Liver (tissue), 9 donors: ENCODE results near the gene TTC12. TPM values are rescaled to one million over a fixed set of nuclear protein-coding genes. Genes with fewer than 3 reads are reported as not detected.

ENCODE experiments used
- DNase-seq: peaks from one replicate; pipeline ENCODE4 v3.0.0-alpha.2; 2017; ENCODE audit warnings: low spot score
- H3K27ac ChIP-seq, 2 donors: one replicate each; pipeline ENCODE4 v1.7.0; 2013; ENCODE audit warnings: inconsistent platforms in 2 of 2, low read length in 2 of 2, control low read depth in 1 of 2, low read depth in 1 of 2, mild to moderate bottlenecking in 1 of 2
- H3K27me3 ChIP-seq, 4 donors: one replicate each; pipeline versions ENCODE4 v1.6.1 to v1.7.0; 2013; ENCODE audit warnings: low read length in 3 of 4, inconsistent platforms in 1 of 4, mild to moderate bottlenecking in 1 of 4, moderate library complexity in 1 of 4; ENCODE audit not compliant: control insufficient read depth in 4 of 4, insufficient read depth in 4 of 4
- H3K36me3 ChIP-seq, 4 donors: one replicate each; pipeline versions ENCODE4 v1.6.1 to v1.7.0; 2013; ENCODE audit warnings: low read length in 3 of 4, mild to moderate bottlenecking in 3 of 4, low read depth in 1 of 4, moderate library complexity in 1 of 4; ENCODE audit not compliant: control insufficient read depth in 4 of 4, insufficient read depth in 3 of 4
- H3K4me1 ChIP-seq, 4 donors: one replicate each; pipeline versions ENCODE4 v1.6.1 to v1.7.0; 2013; ENCODE audit warnings: low read length in 3 of 4, mild to moderate bottlenecking in 3 of 4, moderate library complexity in 1 of 4; ENCODE audit not compliant: control insufficient read depth in 4 of 4, insufficient read depth in 4 of 4
- H3K4me3 ChIP-seq, 3 donors: one replicate each; pipeline versions ENCODE4 v1.6.1 to v1.7.0; 2013; ENCODE audit warnings: low read length in 3 of 3, control low read depth in 1 of 3, low read depth in 1 of 3, mild to moderate bottlenecking in 1 of 3
- H3K9ac ChIP-seq, 2 donors: one replicate each; pipeline ENCODE4 v1.7.0; 2013; ENCODE audit warnings: low read length in 2 of 2, mild to moderate bottlenecking in 2 of 2, moderate library complexity in 2 of 2, control low read depth in 1 of 2, low read depth in 1 of 2
- H3K9me3 ChIP-seq, 4 donors: one replicate each; pipeline versions ENCODE4 v1.6.1 to v1.7.0; 2013; ENCODE audit warnings: low read length in 3 of 4; ENCODE audit not compliant: control insufficient read depth in 4 of 4
- EGR1 ChIP-seq, 2 donors: IDR thresholded peaks; 2 replicates each; pipeline ENCODE4 v1.6.1; 2016 to 2018; ENCODE audit warnings: antibody characterized with exemption in 2 of 2, low read depth in 2 of 2
- FOXA1 ChIP-seq: IDR thresholded peaks from 2 replicates; pipeline ENCODE4 v1.6.1; 2016; ENCODE audit warnings: antibody characterized with exemption
- GABPA ChIP-seq, 2 donors: IDR thresholded peaks in 1 of 2; conservative IDR thresholded peaks in 1 of 2; 2 replicates each; pipeline ENCODE4 v1.6.1; 2016; ENCODE audit warnings: antibody characterized with exemption in 2 of 2, mild to moderate bottlenecking in 1 of 2, moderate library complexity in 1 of 2
- HNF4A ChIP-seq, 2 donors: conservative IDR thresholded peaks; 2 replicates each; pipeline ENCODE4 v1.6.1; 2016; ENCODE audit warnings: antibody characterized with exemption in 2 of 2, mild to moderate bottlenecking in 2 of 2
- HNF4G ChIP-seq: IDR thresholded peaks from 2 replicates; pipeline ENCODE4 v1.6.1; 2016; ENCODE audit warnings: antibody characterized with exemption
- JUND ChIP-seq, 2 donors: IDR thresholded peaks; 2 replicates each; pipeline ENCODE4 v1.6.1; 2016; ENCODE audit warnings: antibody characterized with exemption in 2 of 2
- NR2F2 ChIP-seq: IDR thresholded peaks from 2 replicates; pipeline ENCODE4 v1.6.1; 2016; ENCODE audit warnings: antibody characterized with exemption
- RAD21 ChIP-seq, 2 donors: IDR thresholded peaks; 2 replicates each; pipeline ENCODE4 v1.6.1; 2016; ENCODE audit warnings: antibody characterized with exemption in 2 of 2, mild to moderate bottlenecking in 2 of 2
- RXRA ChIP-seq, 2 donors: IDR thresholded peaks; 2 replicates each; pipeline ENCODE4 v1.6.1; 2017 to 2018; ENCODE audit warnings: antibody characterized with exemption in 2 of 2, mild to moderate bottlenecking in 1 of 2
- SP1 ChIP-seq: IDR thresholded peaks from 2 replicates; pipeline ENCODE4 v1.6.1; 2018; ENCODE audit warnings: antibody characterized with exemption, mild to moderate bottlenecking
- TAF1 ChIP-seq: conservative IDR thresholded peaks from 2 replicates; pipeline ENCODE4 v1.6.1; 2016; ENCODE audit warnings: antibody characterized with exemption, mild to moderate bottlenecking
- YY1 ChIP-seq: IDR thresholded peaks from 2 replicates; pipeline ENCODE4 v1.6.1; 2016; ENCODE audit warnings: antibody characterized with exemption, mild to moderate bottlenecking
- WGBS: extraction: QIAGEN DNeasy Blood & Tissue Kit; methylation state at CpG from one replicate; pipeline ENCODE4 v1.1.7; 2013; 5-methylcytosine and 5-hydroxymethylcytosine counted together
- polyA plus RNA-seq, 2 donors: library from polyadenylated mRNA; stranded (reverse) in 1 of 2; unstranded in 1 of 2; fragments of 200-250 nt in 1 of 2; fragments of >200 nt in 1 of 2; fragmentation: Nextera tagmentation in 1 of 2; extraction: Ambion mirVana in 1 of 2; gene quantifications; one replicate each; pipeline versions ENCODE4 v1.2.1 to v1.2.3, GENCODE V29; 2013 to 2015
- total RNA-seq, 2 donors: library from RNA; depleted of rRNA; stranded (reverse); fragments of >200 nt; gene quantifications; one replicate each; pipeline ENCODE4 v1.2.3, GENCODE V29; 2014
- TF ChIP-seq, protein P1 (sequence below): fragments of 150-350 bp; IDR thresholded peaks from 2 replicates; pipeline ENCODE4 v1.5.1; 2017; ENCODE audit warnings: improper control_type of control experiment, low read depth, low read length; ENCODE audit not compliant: missing input control
- TF ChIP-seq, protein P2 (sequence below): IDR thresholded peaks from 2 replicates; pipeline ENCODE4 v1.6.1; 2016; ENCODE audit warnings: antibody characterized with exemption
- TF ChIP-seq, protein P3 (sequence below): IDR thresholded peaks from 2 replicates; pipeline ENCODE4 v1.6.1; 2016; ENCODE audit warnings: antibody characterized with exemption
- TF ChIP-seq, protein P4 (sequence below): IDR thresholded peaks from 2 replicates; pipeline ENCODE4 v1.6.1; 2016; ENCODE audit warnings: antibody characterized with exemption, mild to moderate bottlenecking
- donor health status: healthy.
- donor health status: healthy.
- donor health status: healthy.
- donor health status: healthy.
- donor health status: healthy.

TTC12 gene
- total and polyA plus RNA-seq, 4 donors, result 2.8 to 9.0 (median 4.3) TPM

- WGBS, result 95% methylated on average over 9 of the region's 9 CpGs
- H3K27me3 ChIP-seq, result peaks cover 0 to 4% (median 0%) of the 10 kb centered on the region in 4 donors
- TF ChIP-seq, protein P1, sequence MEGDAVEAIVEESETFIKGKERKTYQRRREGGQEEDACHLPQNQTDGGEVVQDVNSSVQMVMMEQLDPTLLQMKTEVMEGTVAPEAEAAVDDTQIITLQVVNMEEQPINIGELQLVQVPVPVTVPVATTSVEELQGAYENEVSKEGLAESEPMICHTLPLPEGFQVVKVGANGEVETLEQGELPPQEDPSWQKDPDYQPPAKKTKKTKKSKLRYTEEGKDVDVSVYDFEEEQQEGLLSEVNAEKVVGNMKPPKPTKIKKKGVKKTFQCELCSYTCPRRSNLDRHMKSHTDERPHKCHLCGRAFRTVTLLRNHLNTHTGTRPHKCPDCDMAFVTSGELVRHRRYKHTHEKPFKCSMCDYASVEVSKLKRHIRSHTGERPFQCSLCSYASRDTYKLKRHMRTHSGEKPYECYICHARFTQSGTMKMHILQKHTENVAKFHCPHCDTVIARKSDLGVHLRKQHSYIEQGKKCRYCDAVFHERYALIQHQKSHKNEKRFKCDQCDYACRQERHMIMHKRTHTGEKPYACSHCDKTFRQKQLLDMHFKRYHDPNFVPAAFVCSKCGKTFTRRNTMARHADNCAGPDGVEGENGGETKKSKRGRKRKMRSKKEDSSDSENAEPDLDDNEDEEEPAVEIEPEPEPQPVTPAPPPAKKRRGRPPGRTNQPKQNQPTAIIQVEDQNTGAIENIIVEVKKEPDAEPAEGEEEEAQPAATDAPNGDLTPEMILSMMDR, result no peak
- TF ChIP-seq YY1, result no peak
- TF ChIP-seq, protein P2, sequence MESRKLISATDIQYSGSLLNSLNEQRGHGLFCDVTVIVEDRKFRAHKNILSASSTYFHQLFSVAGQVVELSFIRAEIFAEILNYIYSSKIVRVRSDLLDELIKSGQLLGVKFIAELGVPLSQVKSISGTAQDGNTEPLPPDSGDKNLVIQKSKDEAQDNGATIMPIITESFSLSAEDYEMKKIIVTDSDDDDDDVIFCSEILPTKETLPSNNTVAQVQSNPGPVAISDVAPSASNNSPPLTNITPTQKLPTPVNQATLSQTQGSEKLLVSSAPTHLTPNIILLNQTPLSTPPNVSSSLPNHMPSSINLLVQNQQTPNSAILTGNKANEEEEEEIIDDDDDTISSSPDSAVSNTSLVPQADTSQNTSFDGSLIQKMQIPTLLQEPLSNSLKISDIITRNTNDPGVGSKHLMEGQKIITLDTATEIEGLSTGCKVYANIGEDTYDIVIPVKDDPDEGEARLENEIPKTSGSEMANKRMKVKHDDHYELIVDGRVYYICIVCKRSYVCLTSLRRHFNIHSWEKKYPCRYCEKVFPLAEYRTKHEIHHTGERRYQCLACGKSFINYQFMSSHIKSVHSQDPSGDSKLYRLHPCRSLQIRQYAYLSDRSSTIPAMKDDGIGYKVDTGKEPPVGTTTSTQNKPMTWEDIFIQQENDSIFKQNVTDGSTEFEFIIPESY, result no peak
- TF ChIP-seq EGR1 (IDR thresholded peaks at IDR 0.05; ENCODE audit: low read depth in 2 of 2), result no peak
- no peak for TF ChIP-seq TAF1
- no peak for TF ChIP-seq HNF4A (conservative IDR thresholded peaks at IDR 0.05)
- TF ChIP-seq SP1, result no peak
- no peak for TF ChIP-seq GABPA (IDR thresholded peaks at IDR 0.05 in 1 of 2, conservative IDR thresholded peaks at IDR 0.05 in 1 of 2)
- TF ChIP-seq JUND (IDR thresholded peaks at IDR 0.05), result no peak
- no peak for TF ChIP-seq NR2F2
- TF ChIP-seq RXRA (IDR thresholded peaks at IDR 0.05), result no peak
- no peak for TF ChIP-seq RAD21 (IDR thresholded peaks at IDR 0.05)
- TF ChIP-seq, protein P3, sequence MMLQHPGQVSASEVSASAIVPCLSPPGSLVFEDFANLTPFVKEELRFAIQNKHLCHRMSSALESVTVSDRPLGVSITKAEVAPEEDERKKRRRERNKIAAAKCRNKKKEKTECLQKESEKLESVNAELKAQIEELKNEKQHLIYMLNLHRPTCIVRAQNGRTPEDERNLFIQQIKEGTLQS, result no peak
- TF ChIP-seq, protein P4, sequence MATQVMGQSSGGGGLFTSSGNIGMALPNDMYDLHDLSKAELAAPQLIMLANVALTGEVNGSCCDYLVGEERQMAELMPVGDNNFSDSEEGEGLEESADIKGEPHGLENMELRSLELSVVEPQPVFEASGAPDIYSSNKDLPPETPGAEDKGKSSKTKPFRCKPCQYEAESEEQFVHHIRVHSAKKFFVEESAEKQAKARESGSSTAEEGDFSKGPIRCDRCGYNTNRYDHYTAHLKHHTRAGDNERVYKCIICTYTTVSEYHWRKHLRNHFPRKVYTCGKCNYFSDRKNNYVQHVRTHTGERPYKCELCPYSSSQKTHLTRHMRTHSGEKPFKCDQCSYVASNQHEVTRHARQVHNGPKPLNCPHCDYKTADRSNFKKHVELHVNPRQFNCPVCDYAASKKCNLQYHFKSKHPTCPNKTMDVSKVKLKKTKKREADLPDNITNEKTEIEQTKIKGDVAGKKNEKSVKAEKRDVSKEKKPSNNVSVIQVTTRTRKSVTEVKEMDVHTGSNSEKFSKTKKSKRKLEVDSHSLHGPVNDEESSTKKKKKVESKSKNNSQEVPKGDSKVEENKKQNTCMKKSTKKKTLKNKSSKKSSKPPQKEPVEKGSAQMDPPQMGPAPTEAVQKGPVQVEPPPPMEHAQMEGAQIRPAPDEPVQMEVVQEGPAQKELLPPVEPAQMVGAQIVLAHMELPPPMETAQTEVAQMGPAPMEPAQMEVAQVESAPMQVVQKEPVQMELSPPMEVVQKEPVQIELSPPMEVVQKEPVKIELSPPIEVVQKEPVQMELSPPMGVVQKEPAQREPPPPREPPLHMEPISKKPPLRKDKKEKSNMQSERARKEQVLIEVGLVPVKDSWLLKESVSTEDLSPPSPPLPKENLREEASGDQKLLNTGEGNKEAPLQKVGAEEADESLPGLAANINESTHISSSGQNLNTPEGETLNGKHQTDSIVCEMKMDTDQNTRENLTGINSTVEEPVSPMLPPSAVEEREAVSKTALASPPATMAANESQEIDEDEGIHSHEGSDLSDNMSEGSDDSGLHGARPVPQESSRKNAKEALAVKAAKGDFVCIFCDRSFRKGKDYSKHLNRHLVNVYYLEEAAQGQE, result no peak
- no peak for TF ChIP-seq FOXA1
- TF ChIP-seq HNF4G, result no peak
- no peak overlapping the region for H3K9ac ChIP-seq
- no peaks in the 10 kb centered on the region for H3K9me3 ChIP-seq
- no peak for DNase-seq
- no peaks in the 10 kb centered on the region for H3K4me1 ChIP-seq
- H3K27ac ChIP-seq, result no peak overlapping the region
- H3K36me3 ChIP-seq, result no peaks in the 10 kb centered on the region
- H3K4me3 ChIP-seq, result no peak overlapping the region
Measured at GRCh38 chr11:113395782-113396336, 81.5 kb downstream of the TTC12 start.

DNA sequence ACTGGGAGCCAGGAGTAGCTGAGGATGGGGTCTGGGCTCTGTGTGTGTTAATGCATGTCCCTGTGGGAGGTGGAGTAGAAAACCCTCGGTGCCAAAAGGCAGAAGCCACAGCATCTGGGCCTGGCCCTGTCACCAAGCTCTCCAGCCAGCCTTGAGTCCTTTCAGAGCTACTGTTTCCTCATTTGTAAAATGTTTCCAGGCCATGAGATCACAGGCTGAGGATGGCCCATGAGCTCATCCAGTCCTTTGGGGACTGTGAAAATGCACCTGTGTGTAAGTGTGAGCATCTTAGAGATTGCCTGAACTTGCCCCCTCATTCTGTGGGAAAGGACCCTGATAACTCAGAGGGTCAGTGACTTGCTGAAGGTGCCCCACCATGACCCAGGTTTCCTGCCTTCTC lies 82.3 kb downstream of the TTC12 start:
- WGBS, result 69% methylated on average over 1 of the region's 1 CpG

More for the DNA sequence above, 82.3 kb downstream of the TTC12 start:
- no peaks in the 10 kb centered on the region for H3K4me1 ChIP-seq
- H3K9ac ChIP-seq, result no peak overlapping the region
- H3K9me3 ChIP-seq, result no peaks in the 10 kb centered on the region
- no peak for DNase-seq
- H3K36me3 ChIP-seq, result no peaks in the 10 kb centered on the region
- no peaks in the 10 kb centered on the region for H3K27me3 ChIP-seq
- H3K4me3 ChIP-seq, result no peak overlapping the region
- no peak overlapping the region for H3K27ac ChIP-seq
- TF ChIP-seq, protein P1, result no peak
- TF ChIP-seq EGR1 (IDR thresholded peaks at IDR 0.05; ENCODE audit: low read depth in 2 of 2) (no peak), TAF1 (no peak)
- TF ChIP-seq, protein P2, result no peak
- TF ChIP-seq, protein P4, result no peak
